HepG2 (cell line): ENCODE data around the gene MCRIP2. TPM values are rescaled to one million over a fixed set of nuclear protein-coding genes. Genes with fewer than 3 reads are reported as not detected.
A peak's percentile ranks its signal among the peaks of the same experiment; 100 is the strongest.

Source experiments
- AGO2 ChIP-seq: fragments of 200-400 bp; formaldehyde crosslinking; optimal IDR thresholded peaks from 2 replicates; pipeline ENCODE3; 2017; ENCODE audit warnings: mild to moderate bottlenecking, low read depth, low read length, moderate library complexity
- ATF7-NPFF ChIP-seq: sonication (generic); formaldehyde crosslinking; IDR thresholded peaks from 2 replicates; pipeline ENCODE4 v1.8.1; 2023; ENCODE audit warnings: mild to moderate bottlenecking, low read depth, missing genetic modification reagents, moderate library complexity
- CC2D1A ChIP-seq: sonication (generic); formaldehyde crosslinking; IDR thresholded peaks from 2 replicates; pipeline ENCODE4 v1.8.1; 2023; ENCODE audit warnings: mild to moderate bottlenecking, missing genetic modification reagents
- CEBPB ChIP-seq: IDR thresholded peaks from 2 replicates; pipeline ENCODE4 v1.6.1; 2011; ENCODE audit warnings: low read depth, low read length, improper control_type of control experiment, borderline replicate concordance
- E2F1 ChIP-seq: sonication (generic); formaldehyde crosslinking; IDR thresholded peaks from 2 replicates; pipeline ENCODE4 v1.5.0; 2020; ENCODE audit warnings: missing genetic modification reagents
- FOXA3 ChIP-seq: IDR thresholded peaks from 2 replicates; pipeline ENCODE4 v1.6.1; 2016; ENCODE audit warnings: missing genetic modification reagents, missing compliant biosample characterization
- HNF1A ChIP-seq, 2 experiments: sonication (generic) in 1 of 2; formaldehyde crosslinking in 1 of 2; IDR thresholded peaks; 2 replicates each; pipeline versions ENCODE4 v1.4.0 to v1.6.1; 2016 to 2020; ENCODE audit warnings: borderline replicate concordance in 1 of 2, low read depth in 1 of 2, mild to moderate bottlenecking in 1 of 2, missing genetic modification reagents in 1 of 2
- HOXA3 ChIP-seq: sonication (generic); formaldehyde crosslinking; IDR thresholded peaks from 2 replicates; pipeline ENCODE4 v1.5.0; 2020; ENCODE audit warnings: missing genetic modification reagents
- KLF16 ChIP-seq, 2 experiments: sonication (generic) in 1 of 2; formaldehyde crosslinking in 1 of 2; IDR thresholded peaks; 2 replicates each; pipeline versions ENCODE4 v1.6.1 to v1.8.0; 2016 to 2023; ENCODE audit warnings: missing genetic modification reagents in 2 of 2, missing compliant biosample characterization in 1 of 2
- LCORL ChIP-seq, 2 experiments: fragments of 450-650 bp in 1 of 2; sonication (generic) in 1 of 2; formaldehyde crosslinking in 1 of 2; IDR thresholded peaks; 2 replicates each; pipeline versions ENCODE4 v1.5.0 to v1.6.1; 2017 to 2020; ENCODE audit warnings: antibody characterized with exemption in 1 of 2, missing genetic modification reagents in 1 of 2
- MAZ ChIP-seq, 2 experiments: sonication (generic) in 1 of 2; formaldehyde crosslinking in 1 of 2; IDR thresholded peaks; 2 replicates each; pipeline versions ENCODE4 v1.5.0 to v1.6.1; 2012 to 2020; ENCODE audit warnings: low read depth in 2 of 2, mild to moderate bottlenecking in 2 of 2, borderline replicate concordance in 1 of 2, improper control_type of control experiment in 1 of 2, low read length in 1 of 2, missing genetic modification reagents in 1 of 2, moderate library complexity in 1 of 2
- MEIS2 ChIP-seq: sonication (generic); formaldehyde crosslinking; IDR thresholded peaks from 2 replicates; pipeline ENCODE4 v1.9.0; 2021; ENCODE audit warnings: mild to moderate bottlenecking, missing genetic modification reagents
- MTF2 ChIP-seq: sonication (generic); formaldehyde crosslinking; IDR thresholded peaks from 2 replicates; pipeline ENCODE4 v1.5.0; 2020; ENCODE audit warnings: missing genetic modification reagents, borderline replicate concordance
- RBM22 ChIP-seq: fragments of 200-400 bp; formaldehyde crosslinking; optimal IDR thresholded peaks from 2 replicates; pipeline ENCODE3; 2017; ENCODE audit warnings: mild to moderate bottlenecking, low read length, moderate library complexity
- RNF219 ChIP-seq: sonication (generic); formaldehyde crosslinking; IDR thresholded peaks from 2 replicates; pipeline ENCODE4 v1.5.0; 2020; ENCODE audit warnings: mild to moderate bottlenecking, missing genetic modification reagents
- SMAD9 ChIP-seq: sonication (generic); formaldehyde crosslinking; IDR thresholded peaks from 2 replicates; pipeline ENCODE4 v1.5.1; 2020; ENCODE audit warnings: mild to moderate bottlenecking, missing genetic modification reagents
- ZFX ChIP-seq: sonication (generic); formaldehyde crosslinking; IDR thresholded peaks from 2 replicates; pipeline ENCODE4 v1.4.0; 2020; ENCODE audit warnings: mild to moderate bottlenecking, low read depth, missing genetic modification reagents, moderate library complexity
- ZNF556 ChIP-seq: sonication (generic); formaldehyde crosslinking; IDR thresholded peaks from 2 replicates; pipeline ENCODE4 v1.4.0; 2020; ENCODE audit warnings: mild to moderate bottlenecking, missing genetic modification reagents, borderline replicate concordance
- ZNF749 ChIP-seq: sonication (generic); formaldehyde crosslinking; IDR thresholded peaks from 2 replicates; pipeline ENCODE4 v1.8.0; 2022; ENCODE audit warnings: mild to moderate bottlenecking, missing genetic modification reagents, moderate library complexity, borderline replicate concordance
- ZNF75D ChIP-seq: sonication (generic); formaldehyde crosslinking; IDR thresholded peaks from 2 replicates; pipeline ENCODE4 v1.8.1; 2023; ENCODE audit warnings: missing genetic modification reagents, mild to moderate bottlenecking, borderline replicate concordance
- polyA plus RNA-seq, 8 experiments: library from polyadenylated mRNA; depleted of rRNA in 3 of 8; stranded (reverse) in 7 of 8; unstranded in 1 of 8; fragments of >200 nt; fragmentation: Illumina TruSeq in 4 of 8; extraction: Trizol in 4 of 8; gene quantifications; 2 replicates each; pipeline versions ENCODE4 v1.2.1 to v1.2.3, GENCODE V29; 2011 to 2016; ENCODE audit warnings: low read depth in 4 of 8, missing spikeins in 1 of 8, mixed read lengths in 1 of 8; ENCODE audit not compliant: insufficient read depth in 1 of 8
- total RNA-seq, 5 experiments: library from RNA; depleted of rRNA; stranded (reverse); fragments of >200 nt; fragmentation: Illumina TruSeq; extraction: Trizol; gene quantifications; 2 replicates each; pipeline ENCODE4 v1.2.3, GENCODE V29; 2016; ENCODE audit warnings: low read depth in 1 of 5

The MCRIP2 gene
- total and polyA plus RNA-seq, 2 of the 13 experiments (the other 11 are each of a cell fraction or from before 2014, with no cell fraction given), result 39.6 to 76.7 TPM

GRCh38 chr16:630815-631405 is 10.7 kb upstream of the MCRIP2 start, which contains the start of gene WFIKKN1 (continued):
- TF ChIP-seq CC2D1A (no peak), ZFX (CRISPR knock-in tag) (peak; percentile 79), KLF16 (CRISPR knock-in tag; IDR thresholded peaks at IDR 0.05) (peak in 1 of 2 experiments; percentile 77; a peak in 2 of 4 replicates), SMAD9 (no peak), ZNF749 (CRISPR knock-in tag) (peak; percentile 46; the same call in 1 of the 2 replicates), MEIS2 (CRISPR knock-in tag) (peak; percentile 37; the same call in 1 of the 2 replicates), FOXA3 (CRISPR knock-in tag) (no peak), RBM22 (peak; percentile 8), ZNF75D (CRISPR knock-in tag) (no peak), CEBPB (no peak), RNF219 (CRISPR knock-in tag) (0 out of 2 replicates have a peak, but pooled peaks have one; percentile 35), AGO2 (peak; percentile 90), HNF1A (IDR thresholded peaks at IDR 0.05; ENCODE audit: low read depth) (no peak), HNF1A (CRISPR knock-in tag; IDR thresholded peaks at IDR 0.05; ENCODE audit: borderline replicate concordance) (0 out of 2 replicates have a peak, but pooled peaks have one; percentile 13), ZNF556 (CRISPR knock-in tag) (peak; percentile 56; the same call in 1 of the 2 replicates), ATF7-NPFF (CRISPR knock-in tag) (peak; percentile 24; the same call in 1 of the 2 replicates), MTF2 (CRISPR knock-in tag) (peak; percentile 48; the same call in 1 of the 2 replicates), E2F1 (CRISPR knock-in tag) (peak; percentile 50; the same call in 1 of the 2 replicates), HOXA3 (peak; percentile 21; the same call in 1 of the 2 replicates), MAZ (IDR thresholded peaks at IDR 0.05; ENCODE audit: borderline replicate concordance, low read depth, low read length) (no peak), MAZ (CRISPR knock-in tag; IDR thresholded peaks at IDR 0.05; ENCODE audit: low read depth) (peak; percentile 87), LCORL (IDR thresholded peaks at IDR 0.05) (no peak), LCORL (CRISPR knock-in tag; IDR thresholded peaks at IDR 0.05) (peak; percentile 72)
